Globus pallidus (tissue), 1 donor: ENCODE data around the gene GAB3.

Experiments
- DNase-seq: peaks from one replicate; pipeline ENCODE4 v3.0.0-alpha.2; 2015; ENCODE audit warnings: low spot score

The GAB3 gene

GRCh38 chrX:154751203-154751668 is 359 bp upstream of the GAB3 start:
- DNase-seq: no peak

DNA sequence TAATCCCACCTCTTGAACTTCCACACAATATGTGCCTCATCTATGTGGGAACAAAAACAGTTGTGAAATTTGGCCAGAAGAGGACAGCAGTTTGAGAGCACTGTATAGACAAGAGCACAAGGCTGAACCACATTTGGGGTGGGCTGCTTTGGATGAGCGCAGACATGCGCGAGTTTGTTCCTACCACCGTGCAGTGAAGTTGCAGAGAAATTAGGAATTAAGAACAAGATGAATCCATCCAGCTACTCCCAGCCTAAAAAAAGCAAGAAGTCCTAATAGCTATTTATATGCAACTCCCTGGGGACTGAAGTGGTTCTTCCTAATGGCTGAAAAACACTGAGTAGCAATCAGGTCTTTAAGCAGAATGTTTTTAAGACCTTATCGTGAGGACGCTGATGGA is 1.0 kb downstream of the GAB3 start:
- no peak for DNase-seq

- DNase-seq: peak; percentile 68
Measured at GRCh38 chrX:154748712-154749339, 2.1 kb downstream of the GAB3 start.

- no peak for DNase-seq
Measured at GRCh38 chrX:154742613-154743012, 8.3 kb downstream of the GAB3 start.

- DNase-seq: no peak
Measured at GRCh38 chrX:154739952-154740465, 10.9 kb downstream of the GAB3 start.

DNA sequence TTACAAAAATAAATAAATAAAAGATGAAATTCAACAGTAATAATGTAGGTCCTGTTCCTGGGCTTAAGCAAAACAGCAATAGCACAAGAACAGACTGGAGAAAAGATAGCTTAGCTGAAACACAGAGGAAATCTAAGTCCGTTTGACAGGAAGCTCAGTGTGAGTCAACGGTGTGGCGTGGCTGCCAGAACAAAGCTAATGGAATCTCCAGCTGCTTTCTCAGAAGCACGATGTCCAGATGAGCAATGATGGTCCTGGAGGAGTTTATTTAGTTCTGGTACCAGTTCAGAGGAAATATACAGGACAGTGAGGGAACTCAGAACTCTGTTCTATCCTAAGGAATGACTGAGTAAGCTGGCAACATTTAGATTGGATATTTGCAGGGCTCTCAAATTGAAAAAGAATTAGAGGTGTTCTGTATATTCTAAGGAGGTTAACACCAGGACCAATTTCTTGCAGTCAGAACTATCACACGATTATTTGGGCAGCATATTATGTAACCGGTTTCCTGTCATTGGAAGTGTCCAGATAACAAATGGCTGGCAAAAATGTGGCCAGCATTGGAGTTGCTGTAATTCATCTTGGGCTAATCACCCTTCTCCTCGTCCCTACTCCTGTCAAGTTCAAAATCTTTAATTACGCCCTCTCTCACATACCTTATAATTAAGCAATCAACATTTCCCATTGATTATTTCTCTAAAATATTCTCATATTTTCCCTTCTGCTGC is 12.7 kb downstream of the GAB3 start:
- no peak for DNase-seq

- no peak for DNase-seq
Measured at GRCh38 chrX:154737136-154737535, 13.7 kb downstream of the GAB3 start.

DNA sequence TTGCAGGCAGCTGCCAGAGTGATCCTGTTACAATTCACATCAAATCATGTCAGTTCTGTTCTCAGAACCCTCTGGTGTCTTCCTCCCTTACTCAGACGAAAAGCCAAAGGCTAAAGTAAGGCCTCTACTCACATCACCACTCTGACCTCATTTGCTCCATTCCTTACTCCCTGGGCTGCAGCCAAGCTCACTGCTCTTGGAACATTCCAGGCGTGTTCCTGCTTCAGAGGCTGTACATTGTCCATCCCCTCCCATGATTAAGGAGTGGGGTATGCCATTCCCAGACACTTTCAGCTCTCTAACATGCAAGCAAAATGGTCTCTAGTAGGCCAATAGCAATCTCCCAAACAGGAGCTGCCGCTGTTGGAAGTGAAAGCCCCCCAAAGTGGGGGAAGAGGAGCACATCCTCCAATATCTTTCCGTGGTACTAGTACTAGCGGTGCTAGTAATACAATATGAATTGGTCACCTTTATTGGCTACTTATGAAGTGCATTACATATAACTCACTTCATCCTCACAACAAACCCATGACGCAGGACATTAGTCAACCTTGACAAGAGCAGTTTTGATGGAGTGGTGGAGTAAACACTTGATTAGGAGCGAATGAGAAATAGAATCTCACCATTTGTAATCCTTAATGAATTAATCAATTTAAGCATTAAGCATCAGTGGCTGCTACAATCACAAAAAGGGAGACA is 15.0 kb downstream of the GAB3 start:
- no peak for DNase-seq

- DNase-seq: peak; percentile 46
Measured at GRCh38 chrX:154734061-154734781, 16.7 kb downstream of the GAB3 start.

GRCh38 chrX:154733066-154733425 is 17.8 kb downstream of the GAB3 start:
- no peak for DNase-seq

- DNase-seq: no peak
Measured at GRCh38 chrX:154732421-154733065, 18.3 kb downstream of the GAB3 start.

DNA sequence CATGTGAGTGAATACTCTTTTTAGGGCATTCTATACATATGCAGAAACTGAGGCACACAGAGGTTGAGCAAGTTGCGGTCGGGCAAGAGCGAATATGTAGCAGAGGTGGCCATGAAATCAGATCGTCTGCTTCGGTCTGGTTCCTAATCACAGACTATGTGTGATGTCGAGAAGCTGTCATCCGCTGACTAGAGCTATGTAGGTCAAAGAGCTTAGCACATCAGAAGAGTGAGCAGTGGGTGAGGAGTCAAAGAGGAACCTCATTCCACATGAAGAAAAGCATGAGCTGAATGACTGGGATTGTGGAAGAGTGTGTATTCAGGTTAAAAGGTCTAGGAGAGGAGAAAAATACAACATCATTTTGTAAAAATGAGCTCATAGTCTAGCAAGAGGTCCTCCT is 19.0 kb downstream of the GAB3 start:
- no peak for DNase-seq

DNA sequence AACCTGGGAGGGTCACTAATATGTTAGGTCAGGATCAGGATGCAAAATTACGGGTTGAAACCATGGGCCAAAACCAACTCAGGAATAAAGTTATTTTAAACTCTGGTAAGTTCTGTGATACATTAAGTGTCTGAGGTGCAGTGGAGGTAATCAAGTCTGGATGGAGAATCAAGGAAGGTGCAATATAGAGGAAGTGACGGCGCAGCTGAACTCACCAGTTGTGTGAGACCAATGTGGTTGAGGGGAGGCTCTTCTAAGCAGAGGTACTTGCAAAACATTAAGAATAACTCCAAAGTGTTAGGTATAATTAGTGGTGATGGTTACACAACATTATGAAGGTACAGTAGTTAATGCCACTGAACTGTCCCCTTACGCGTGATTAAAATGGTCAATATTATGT is 19.7 kb downstream of the GAB3 start:
- no peak for DNase-seq

DNA sequence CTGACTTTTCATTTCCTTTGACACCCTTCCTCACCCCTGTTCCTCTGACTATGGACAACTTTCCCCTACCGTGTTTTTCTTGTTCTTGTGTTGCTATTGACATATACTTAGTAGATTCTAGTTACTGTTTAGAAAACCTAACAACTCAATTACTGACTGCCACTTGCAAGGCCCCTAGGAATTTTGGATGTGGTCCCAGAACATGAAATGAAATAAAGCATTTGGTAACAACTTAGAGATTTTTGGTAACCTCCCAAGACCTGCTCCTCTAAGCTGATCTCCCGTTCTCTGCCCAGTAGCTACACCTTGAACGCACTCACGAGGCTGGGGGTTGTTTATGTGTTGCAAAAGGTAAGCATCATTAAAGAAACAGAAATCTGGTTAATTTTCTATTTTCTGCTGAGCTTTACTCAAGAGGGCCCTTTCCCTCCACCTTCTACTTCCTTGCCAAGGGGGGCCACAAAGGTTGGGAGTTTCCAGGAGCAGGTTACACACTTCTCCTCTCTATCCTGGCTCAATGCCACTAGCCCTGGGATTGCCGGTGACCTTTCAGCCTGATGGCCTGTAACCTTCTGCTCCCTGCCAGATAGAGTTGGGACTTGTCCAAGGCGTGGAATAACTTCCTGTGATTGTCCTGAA is 20.5 kb downstream of the GAB3 start:
- no peak for DNase-seq

GRCh38 chrX:154729439-154729838 is 21.4 kb downstream of the GAB3 start:
- DNase-seq: no peak

GRCh38 chrX:154728431-154729190 is 22.3 kb downstream of the GAB3 start:
- no peak for DNase-seq

- no peak for DNase-seq
Measured at GRCh38 chrX:154727871-154728270, 23.0 kb downstream of the GAB3 start.

GRCh38 chrX:154727418-154727817 is 23.5 kb downstream of the GAB3 start:
- no peak for DNase-seq

DNA sequence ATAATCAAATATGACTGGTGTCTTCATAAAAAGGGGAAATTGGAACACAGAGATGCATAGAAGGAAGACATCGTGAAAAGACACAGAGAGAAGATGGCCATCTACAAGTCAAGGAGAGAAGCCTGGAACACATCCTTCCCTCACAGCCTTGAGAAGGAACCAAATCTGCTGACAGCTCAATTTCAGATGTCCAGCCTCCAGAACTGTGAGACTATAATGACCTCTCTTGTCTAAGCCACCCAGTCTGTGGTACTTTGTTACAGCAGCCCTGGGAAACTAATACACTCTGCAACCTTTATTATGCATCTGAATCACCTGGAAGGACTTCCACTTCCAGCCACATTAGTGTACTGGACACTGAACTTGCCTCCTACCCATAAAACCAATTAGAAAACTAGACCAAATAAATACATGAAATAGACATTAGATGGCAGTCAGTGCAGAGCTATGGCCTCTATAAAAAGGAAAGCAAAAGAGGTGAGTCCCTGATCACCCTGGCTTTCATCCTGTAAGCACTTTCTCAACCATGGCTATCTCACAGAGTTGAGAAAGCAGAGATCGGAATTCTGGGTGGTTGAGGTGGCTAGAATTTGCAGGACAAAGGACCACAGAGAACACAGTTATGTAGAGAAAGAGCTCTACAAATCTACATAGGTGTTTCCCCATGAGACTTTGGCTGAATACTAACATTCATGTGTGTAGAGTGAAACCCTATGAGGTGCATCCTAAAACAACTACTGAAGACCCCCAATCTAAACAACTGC is 25.7 kb downstream of the GAB3 start:
- no peak for DNase-seq

GRCh38 chrX:154721155-154721554 is 29.7 kb downstream of the GAB3 start:
- no peak for DNase-seq
